SK-N-SH (cell line): ENCODE results near the gene UBE2G1. TPM values are rescaled to one million over a fixed set of nuclear protein-coding genes. Genes with fewer than 3 reads are reported as not detected.

Source experiments
- CTCF ChIA-PET: fragments of 300-600, 350-600 bp; formaldehyde crosslinking; extraction: SDS; loops from one replicate; lab custom pipeline; 2021; lab: Yijun Ruan, JAX
- POLR2A ChIA-PET: fragments of 350-600 bp; sonication (Branson Sonifier 250); formaldehyde crosslinking; extraction: SDS; loops from one replicate; lab custom pipeline; 2020; ENCODE audit warnings: antibody characterized with exemption, inconsistent platforms; lab: Yijun Ruan, JAX
- DNase-seq: peaks from one replicate; pipeline ENCODE4 v3.0.0; 2012
- H2AFZ ChIP-seq: fragments of 200-600 bp; sonication (generic); 2 replicates; pipeline ENCODE4 v1.8.1; 2016; ENCODE audit warnings: antibody characterized with exemption, mild to moderate bottlenecking, low read depth
- H3F3A ChIP-seq: fragments of 200-600 bp; sonication (generic); replicated peaks from 2 replicates; pipeline ENCODE3; 2016; ENCODE audit warnings: antibody characterized with exemption, mild to moderate bottlenecking; ENCODE audit not compliant: insufficient read depth
- H3K27ac ChIP-seq, 2 experiments: fragments of 200-500 bp in 1 of 2; fragments of 200-600 bp in 1 of 2; sonication (Bioruptor generic) in 1 of 2; sonication (generic), shearing (Covaris generic) in 1 of 2; 2 replicates each; pipeline versions ENCODE4 v1.5.1 to v1.6.1; 2014 to 2016; ENCODE audit warnings: low read depth in 2 of 2, inconsistent platforms in 1 of 2, low read length in 1 of 2, mild to moderate bottlenecking in 1 of 2, mixed read lengths in 1 of 2
- H3K27me3 ChIP-seq: fragments of 200-600 bp; sonication (generic), shearing (Covaris generic); 2 replicates; pipeline ENCODE4 v1.6.1; 2016; ENCODE audit warnings: mixed run types; ENCODE audit not compliant: insufficient read depth
- H3K36me3 ChIP-seq, 2 experiments: fragments of 200-500 bp in 1 of 2; fragments of 200-600 bp in 1 of 2; sonication (Bioruptor generic) in 1 of 2; sonication (generic) in 1 of 2; replicated peaks in 1 of 2; 2 replicates each; pipeline versions ENCODE3 to v1.5.1; 2014 to 2016; ENCODE audit warnings: low read length in 1 of 2, mild to moderate bottlenecking in 1 of 2; ENCODE audit not compliant: insufficient read depth in 2 of 2, control insufficient read depth in 1 of 2
- H3K4me1 ChIP-seq, 2 experiments: fragments of 200-500 bp in 1 of 2; fragments of 200-600 bp in 1 of 2; sonication (Bioruptor generic) in 1 of 2; sonication (generic), shearing (Covaris generic) in 1 of 2; 2 replicates each; pipeline versions ENCODE4 v1.5.1 to v1.6.1; 2014 to 2016; ENCODE audit warnings: low read depth in 1 of 2, low read length in 1 of 2, mixed run types in 1 of 2; ENCODE audit not compliant: insufficient read depth in 2 of 2, control insufficient read depth in 1 of 2
- H3K4me2 ChIP-seq: fragments of 200-600 bp; sonication (generic), shearing (Covaris generic); 2 replicates; pipeline ENCODE4 v1.6.1; 2017; ENCODE audit warnings: mixed run types
- H3K4me3 ChIP-seq, 2 experiments: fragments of 200-500 bp in 1 of 2; fragments of 200-600 bp in 1 of 2; sonication (Bioruptor generic) in 1 of 2; sonication (generic), shearing (Covaris generic) in 1 of 2; 2 replicates each; pipeline versions ENCODE4 v1.5.1 to v1.8.1; 2014 to 2016; ENCODE audit warnings: low read depth in 2 of 2, inconsistent platforms in 1 of 2, low read length in 1 of 2, mild to moderate bottlenecking in 1 of 2, mixed read lengths in 1 of 2, moderate library complexity in 1 of 2
- H3K79me2 ChIP-seq: fragments of 200-600 bp; sonication (generic); 2 replicates; pipeline ENCODE4 v1.8.1; 2017; ENCODE audit warnings: mild to moderate bottlenecking; ENCODE audit not compliant: insufficient read depth
- H3K9ac ChIP-seq: fragments of 200-600 bp; sonication (generic); 2 replicates; pipeline ENCODE4 v1.6.1; 2017; ENCODE audit warnings: mixed run types
- H3K9me2 ChIP-seq: fragments of 200-600 bp; sonication (generic); 2 replicates; pipeline ENCODE4 v1.6.1; 2017; ENCODE audit warnings: mixed run types
- H3K9me3 ChIP-seq: fragments of 200-600 bp; sonication (generic); 2 replicates; pipeline ENCODE4 v1.6.1; 2017; ENCODE audit warnings: mixed run types, mild to moderate bottlenecking, moderate library complexity
- H4K20me1 ChIP-seq: fragments of 200-600 bp; sonication (generic); 2 replicates; pipeline ENCODE4 v1.6.1; 2017; ENCODE audit warnings: mild to moderate bottlenecking, mixed run types; ENCODE audit not compliant: insufficient read depth
- CTCF ChIP-seq: fragments of 200-600 bp; sonication (generic); IDR thresholded peaks from 2 replicates; pipeline ENCODE4 v1.6.1; 2017; ENCODE audit warnings: antibody characterized with exemption, mild to moderate bottlenecking, moderate library complexity
- FOSL2 ChIP-seq: IDR thresholded peaks from 2 replicates; pipeline ENCODE4 v1.4.0; 2012; ENCODE audit warnings: low read depth, mild to moderate bottlenecking, moderate library complexity, borderline replicate concordance
- GATA2 ChIP-seq: sonication (generic); formaldehyde crosslinking; IDR thresholded peaks from 2 replicates; pipeline ENCODE4 v1.5.0; 2020; ENCODE audit warnings: mild to moderate bottlenecking, missing genetic modification reagents
- MAX ChIP-seq: IDR thresholded peaks from 2 replicates; pipeline ENCODE4 v1.4.0; 2012; ENCODE audit warnings: low read depth
- MEF2A ChIP-seq: IDR thresholded peaks from 2 replicates; pipeline ENCODE4 v1.4.0; 2012; ENCODE audit warnings: low read depth, borderline replicate concordance
- MXI1 ChIP-seq: IDR thresholded peaks from 2 replicates; pipeline ENCODE4 v1.6.1; 2012; ENCODE audit warnings: mild to moderate bottlenecking, low read depth, low read length, improper control_type of control experiment
- NFIC ChIP-seq: IDR thresholded peaks from 2 replicates; pipeline ENCODE4 v1.4.0; 2012; ENCODE audit warnings: borderline replicate concordance
- NRF1 ChIP-seq: IDR thresholded peaks from 2 replicates; pipeline ENCODE4 v1.6.1; 2012; ENCODE audit warnings: low read depth, mild to moderate bottlenecking, low read length
- PBX3 ChIP-seq: IDR thresholded peaks from 2 replicates; pipeline ENCODE4; 2012
- POLR2AphosphoS5 ChIP-seq: IDR thresholded peaks from 2 replicates; pipeline ENCODE4 v1.6.1; 2012; ENCODE audit warnings: low read depth, low read length
- RAD21 ChIP-seq: IDR thresholded peaks from 2 replicates; pipeline ENCODE4 v1.6.1; 2012; ENCODE audit warnings: mild to moderate bottlenecking, low read length
- RCOR1 ChIP-seq: fragments of 150-350 bp; IDR thresholded peaks from 2 replicates; pipeline ENCODE4 v1.6.1; 2017; ENCODE audit warnings: antibody characterized with exemption, low read length
- RXRA ChIP-seq: IDR thresholded peaks from 2 replicates; pipeline ENCODE4 v1.4.0; 2012; ENCODE audit warnings: low read depth, mild to moderate bottlenecking, borderline replicate concordance
- SIN3A ChIP-seq: IDR thresholded peaks from 2 replicates; pipeline ENCODE4 v1.6.1; 2012; ENCODE audit warnings: low read depth, mild to moderate bottlenecking, low read length, moderate library complexity, borderline replicate concordance
- TCF12 ChIP-seq: IDR thresholded peaks from 2 replicates; pipeline ENCODE4 v1.4.0; 2012
- TEAD4 ChIP-seq: IDR thresholded peaks from 2 replicates; pipeline ENCODE4 v1.4.0; 2012; ENCODE audit warnings: mild to moderate bottlenecking, borderline replicate concordance; ENCODE audit not compliant: insufficient read depth
- USF2 ChIP-seq: fragments of 150-350 bp; IDR thresholded peaks from 2 replicates; pipeline ENCODE4 v1.6.1; 2017; ENCODE audit warnings: antibody characterized with exemption, low read length, low read depth, borderline replicate concordance
- YY1 ChIP-seq: IDR thresholded peaks from 2 replicates; pipeline ENCODE4 v1.4.0; 2012; ENCODE audit warnings: low read depth, mild to moderate bottlenecking
- ZBTB33 ChIP-seq: IDR thresholded peaks from 2 replicates; pipeline ENCODE4 v1.4.0; 2012; ENCODE audit warnings: low read depth, borderline replicate concordance
- WGBS: methylation state at CpG from one replicate; pipeline ENCODE4 v1.1.6; 2017; ENCODE audit warnings: low lambda C conversion rate; 5-methylcytosine and 5-hydroxymethylcytosine counted together
- polyA plus RNA-seq, 3 experiments: library from polyadenylated mRNA; depleted of rRNA; stranded (reverse); fragments of >200 nt; gene quantifications; 2 replicates each; pipeline ENCODE4 v1.2.3, GENCODE V29; 2012

UBE2G1 gene
- polyA plus RNA-seq, 1 of the 3 experiments (the other 2 are of a cell fraction), result 23.2 TPM

GRCh38 chr17:4406386-4406785 is 39.9 kb upstream of the UBE2G1 start:
- no peak overlapping the region for H2AFZ ChIP-seq
- no peaks in the 10 kb centered on the region for H3K79me2 ChIP-seq
- ChIA-PET POLR2A (no interaction called here), CTCF (interaction anchor here (2.0 to 3.0 kb wide), 2 partner anchors 191 to 206 kb away, joined by 5 to 12 read pairs; no protein-coding TSS in a partner anchor)
- no peaks in the 10 kb centered on the region for H4K20me1 ChIP-seq
- no peaks in the 10 kb centered on the region for H3K9me3 ChIP-seq
- H3K4me3 ChIP-seq, result no peak overlapping the region
- TF ChIP-seq RAD21, result no peak
- TF ChIP-seq FOSL2, result no peak
- TF ChIP-seq CTCF, result no peak
- no peak for TF ChIP-seq RXRA
- TF ChIP-seq MAX, result no peak
- TF ChIP-seq TCF12, result no peak
- TF ChIP-seq TEAD4, result no peak
- TF ChIP-seq NFIC, result no peak
- TF ChIP-seq ZBTB33, result no peak
- no peak for TF ChIP-seq PBX3
- TF ChIP-seq NRF1, result no peak
- no peak for TF ChIP-seq MEF2A
- no peak for TF ChIP-seq GATA2
- no peak for TF ChIP-seq POLR2AphosphoS5
- no peak for TF ChIP-seq SIN3A
- TF ChIP-seq MXI1, result no peak
- TF ChIP-seq RCOR1, result no peak
- no peak for TF ChIP-seq YY1
- TF ChIP-seq USF2, result no peak
- no peak for DNase-seq
- H3K27ac ChIP-seq, result no peak overlapping the region
- H3K27me3 ChIP-seq, result no peaks in the 10 kb centered on the region
- H3K36me3 ChIP-seq, result no peaks in the 10 kb centered on the region
- no peak overlapping the region for H3K9ac ChIP-seq
- 91% methylated on average over 10 of the region's 10 CpGs for WGBS
- no peaks in the 10 kb centered on the region for H3F3A ChIP-seq
- no peak overlapping the region for H3K4me2 ChIP-seq
- H3K9me2 ChIP-seq, result no peaks in the 10 kb centered on the region
- no peaks in the 10 kb centered on the region for H3K4me1 ChIP-seq
